Measurements from ENCODE around the gene NAALADL2. TPM values are rescaled to one million over a fixed set of nuclear protein-coding genes. Genes with fewer than 3 reads are reported as not detected.
"Not testable (repeated sequence)": the region's sequence is repeated elsewhere in the genome, so short reads cannot be mapped to it uniquely, and the experiment has no call there.

NAALADL2 gene
- total and polyA plus RNA-seq, 2 donors from 2014 or later: 2.0 to 20.2 TPM

DNA sequence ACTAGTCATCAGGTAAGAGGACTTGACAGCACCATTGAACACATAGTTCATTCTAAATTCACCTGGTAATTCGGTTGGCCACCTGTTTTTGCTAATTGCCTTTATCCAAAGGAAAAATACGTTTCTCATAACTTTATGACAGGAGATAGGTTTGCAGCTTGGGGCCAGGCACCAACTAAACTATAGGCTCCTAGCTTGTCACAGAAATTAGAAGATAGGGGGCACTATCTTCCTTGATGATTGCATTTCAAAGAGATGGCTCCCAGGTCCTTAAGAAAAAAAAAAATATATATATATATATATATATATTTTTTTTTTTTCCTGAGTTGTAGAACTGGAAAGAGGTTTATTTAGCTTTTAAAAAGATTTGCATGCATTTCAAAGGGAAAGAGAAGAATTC is 563.6 kb downstream of the NAALADL2 start:
- Histone ChIP-seq H3K27me3 (ENCODE audit: control insufficient read depth, insufficient read depth, low read length) (no peaks in the 10 kb centered on the region), H3K4me3 (ENCODE audit: low read length in 3 of 3) (no peak overlapping the region), H3K36me3 (ENCODE audit: control insufficient read depth in 2 of 3, insufficient read depth in 3 of 3, low read length in 3 of 3) (no peaks in the 10 kb centered on the region), H3K27ac (ENCODE audit: low read depth in 2 of 2, low read length in 2 of 2) (no peak overlapping the region), H3K9ac (ENCODE audit: low read length in 3 of 3) (no peak overlapping the region), H3K9me3 (ENCODE audit: control insufficient read depth in 2 of 3, insufficient read depth in 1 of 3, low read length in 3 of 3) (no peaks in the 10 kb centered on the region), H3K4me1 (ENCODE audit: control insufficient read depth in 2 of 3, insufficient read depth in 2 of 3, low read depth in 1 of 3, low read length in 3 of 3) (no peaks in the 10 kb centered on the region)
- TF ChIP-seq, protein P1, sequence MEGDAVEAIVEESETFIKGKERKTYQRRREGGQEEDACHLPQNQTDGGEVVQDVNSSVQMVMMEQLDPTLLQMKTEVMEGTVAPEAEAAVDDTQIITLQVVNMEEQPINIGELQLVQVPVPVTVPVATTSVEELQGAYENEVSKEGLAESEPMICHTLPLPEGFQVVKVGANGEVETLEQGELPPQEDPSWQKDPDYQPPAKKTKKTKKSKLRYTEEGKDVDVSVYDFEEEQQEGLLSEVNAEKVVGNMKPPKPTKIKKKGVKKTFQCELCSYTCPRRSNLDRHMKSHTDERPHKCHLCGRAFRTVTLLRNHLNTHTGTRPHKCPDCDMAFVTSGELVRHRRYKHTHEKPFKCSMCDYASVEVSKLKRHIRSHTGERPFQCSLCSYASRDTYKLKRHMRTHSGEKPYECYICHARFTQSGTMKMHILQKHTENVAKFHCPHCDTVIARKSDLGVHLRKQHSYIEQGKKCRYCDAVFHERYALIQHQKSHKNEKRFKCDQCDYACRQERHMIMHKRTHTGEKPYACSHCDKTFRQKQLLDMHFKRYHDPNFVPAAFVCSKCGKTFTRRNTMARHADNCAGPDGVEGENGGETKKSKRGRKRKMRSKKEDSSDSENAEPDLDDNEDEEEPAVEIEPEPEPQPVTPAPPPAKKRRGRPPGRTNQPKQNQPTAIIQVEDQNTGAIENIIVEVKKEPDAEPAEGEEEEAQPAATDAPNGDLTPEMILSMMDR (IDR thresholded peaks at IDR 0.05; ENCODE audit: borderline replicate concordance, extremely low read depth, insufficient read depth): no peak
- no peak for DNase-seq
- FAIRE-seq: no peak
- intact Hi-C loops (cut with DNase I): no loop called here

DNA sequence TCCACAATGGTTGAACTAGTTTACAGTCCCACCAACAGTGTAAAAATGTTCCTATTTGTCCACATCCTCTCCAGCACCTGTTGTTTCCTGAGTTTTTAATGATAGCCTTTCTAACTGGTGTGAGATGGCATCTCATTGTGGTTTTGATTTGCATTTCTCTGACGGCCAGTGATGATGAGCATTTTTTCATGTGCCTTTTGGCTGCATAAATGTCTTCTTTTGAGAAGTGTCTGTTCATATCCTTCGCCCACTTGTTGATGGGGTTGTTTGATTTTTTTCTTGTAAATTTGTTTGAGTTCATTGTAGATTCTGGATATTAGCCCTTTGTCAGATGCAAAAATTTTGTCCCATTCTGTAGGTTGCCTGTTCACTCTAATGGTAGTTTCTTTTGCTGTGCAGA is 564.7 kb downstream of the NAALADL2 start:
- H3K9ac ChIP-seq (ENCODE audit: low read length in 3 of 3); H3K27ac ChIP-seq (ENCODE audit: low read depth in 2 of 2, low read length in 2 of 2); H3K9me3 ChIP-seq (ENCODE audit: control insufficient read depth in 2 of 3, insufficient read depth in 1 of 3, low read length in 3 of 3); DNase-seq; intact Hi-C loops (cut with DNase I); H3K4me1 ChIP-seq (ENCODE audit: control insufficient read depth in 2 of 3, insufficient read depth in 2 of 3, low read depth in 1 of 3, low read length in 3 of 3); H3K27me3 ChIP-seq (ENCODE audit: control insufficient read depth, insufficient read depth, low read length); H3K4me3 ChIP-seq (ENCODE audit: low read length in 3 of 3); FAIRE-seq; H3K36me3 ChIP-seq (ENCODE audit: control insufficient read depth in 2 of 3, insufficient read depth in 3 of 3, low read length in 3 of 3): not testable (repeated sequence)

DNA sequence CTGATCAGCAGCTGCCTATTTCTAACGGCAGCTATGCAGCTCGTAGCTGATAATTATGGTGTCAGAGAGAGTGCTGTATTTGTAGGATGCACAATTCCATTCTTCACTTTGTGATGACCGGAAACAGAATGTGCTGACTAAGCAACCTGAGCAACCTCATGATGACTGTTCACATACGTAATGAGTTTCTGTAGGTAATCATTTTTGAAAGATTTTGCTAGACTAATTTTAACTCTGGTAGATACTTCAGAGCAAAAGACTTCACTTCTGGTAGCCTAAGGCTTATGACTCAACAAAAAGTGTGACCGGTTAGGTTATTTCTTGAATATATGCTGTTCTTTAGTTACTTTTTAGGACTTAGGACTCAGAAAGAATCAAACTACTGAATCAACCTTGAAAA is 567.7 kb downstream of the NAALADL2 start:
- DNase-seq: no peak
- H3K27ac ChIP-seq (ENCODE audit: low read depth in 2 of 2, low read length in 2 of 2): no peak overlapping the region
- no peak overlapping the region for H3K9ac ChIP-seq (ENCODE audit: low read length in 3 of 3)
- H3K9me3 ChIP-seq (ENCODE audit: control insufficient read depth in 2 of 3, insufficient read depth in 1 of 3, low read length in 3 of 3): no peaks in the 10 kb centered on the region
- TF ChIP-seq, protein P1 (IDR thresholded peaks at IDR 0.05; ENCODE audit: borderline replicate concordance, extremely low read depth, insufficient read depth): no peak
- no peaks in the 10 kb centered on the region for H3K4me1 ChIP-seq (ENCODE audit: control insufficient read depth in 2 of 3, insufficient read depth in 2 of 3, low read depth in 1 of 3, low read length in 3 of 3)
- no peaks in the 10 kb centered on the region for H3K36me3 ChIP-seq (ENCODE audit: control insufficient read depth in 2 of 3, insufficient read depth in 3 of 3, low read length in 3 of 3)
- H3K27me3 ChIP-seq (ENCODE audit: control insufficient read depth, insufficient read depth, low read length): no peaks in the 10 kb centered on the region
- no peak for FAIRE-seq
- no peak overlapping the region for H3K4me3 ChIP-seq (ENCODE audit: low read length in 3 of 3)
- intact Hi-C loops (cut with DNase I): no loop called here

DNA sequence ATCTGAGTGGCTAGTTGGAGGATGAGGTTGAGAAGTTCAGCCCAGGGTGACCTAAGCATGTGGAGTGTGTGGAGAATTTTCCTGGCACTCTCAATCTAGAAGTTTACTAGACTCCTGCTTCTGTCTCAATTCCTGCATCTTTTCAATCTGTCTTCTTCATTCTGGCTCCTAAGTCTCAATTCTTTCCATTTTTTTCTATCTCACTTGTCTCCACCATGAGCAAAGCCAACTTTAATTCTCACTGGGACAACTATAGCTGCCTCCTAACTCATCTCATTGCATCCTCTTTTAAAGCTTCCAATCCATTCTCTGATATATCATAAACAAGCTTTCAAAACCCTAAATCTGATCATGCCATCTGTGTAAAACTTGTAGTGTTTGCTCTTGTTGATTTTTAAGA is 569.3 kb downstream of the NAALADL2 start:
- no peaks in the 10 kb centered on the region for H3K27me3 ChIP-seq (ENCODE audit: control insufficient read depth, insufficient read depth, low read length)
- intact Hi-C loops (cut with DNase I): no loop called here
- H3K9ac ChIP-seq (ENCODE audit: low read length in 3 of 3): no peak overlapping the region
- TF ChIP-seq, protein P1 (IDR thresholded peaks at IDR 0.05; ENCODE audit: borderline replicate concordance, extremely low read depth, insufficient read depth): no peak
- DNase-seq (no peak), FAIRE-seq (no peak)
- H3K36me3 ChIP-seq (ENCODE audit: control insufficient read depth in 2 of 3, insufficient read depth in 3 of 3, low read length in 3 of 3): no peaks in the 10 kb centered on the region
- H3K27ac ChIP-seq (ENCODE audit: low read depth in 2 of 2, low read length in 2 of 2): no peak overlapping the region
- no peak overlapping the region for H3K4me3 ChIP-seq (ENCODE audit: low read length in 3 of 3)
- no peaks in the 10 kb centered on the region for H3K4me1 ChIP-seq (ENCODE audit: control insufficient read depth in 2 of 3, insufficient read depth in 2 of 3, low read depth in 1 of 3, low read length in 3 of 3)
- no peaks in the 10 kb centered on the region for H3K9me3 ChIP-seq (ENCODE audit: control insufficient read depth in 2 of 3, insufficient read depth in 1 of 3, low read length in 3 of 3)

Measured in kidney (tissue), 14 donors.